GM12865 (cell line): ENCODE data around the gene MFAP2.

Experiments used
- DNase-seq: peaks from one replicate; pipeline ENCODE4 v3.0.0; 2010; ENCODE audit warnings: low read depth
- H3K4me3 ChIP-seq: 2 replicates; pipeline ENCODE4 v1.5.1; 2011; ENCODE audit warnings: mild to moderate bottlenecking, low read depth, low read length, control low read depth
- TF ChIP-seq, protein P1 (sequence below): IDR thresholded peaks from 2 replicates; pipeline ENCODE4 v1.5.1; 2011; ENCODE audit warnings: low read length, control low read depth, low read depth, inconsistent platforms; ENCODE audit not compliant: insufficient read depth; ENCODE audit errors: missing control alignments

MFAP2 gene

GRCh38 chr1:17007121-17007520, 26.7 kb upstream of the MFAP2 start:
- no peak overlapping the region for H3K4me3 ChIP-seq
- no peak for DNase-seq
- TF ChIP-seq, protein P1, sequence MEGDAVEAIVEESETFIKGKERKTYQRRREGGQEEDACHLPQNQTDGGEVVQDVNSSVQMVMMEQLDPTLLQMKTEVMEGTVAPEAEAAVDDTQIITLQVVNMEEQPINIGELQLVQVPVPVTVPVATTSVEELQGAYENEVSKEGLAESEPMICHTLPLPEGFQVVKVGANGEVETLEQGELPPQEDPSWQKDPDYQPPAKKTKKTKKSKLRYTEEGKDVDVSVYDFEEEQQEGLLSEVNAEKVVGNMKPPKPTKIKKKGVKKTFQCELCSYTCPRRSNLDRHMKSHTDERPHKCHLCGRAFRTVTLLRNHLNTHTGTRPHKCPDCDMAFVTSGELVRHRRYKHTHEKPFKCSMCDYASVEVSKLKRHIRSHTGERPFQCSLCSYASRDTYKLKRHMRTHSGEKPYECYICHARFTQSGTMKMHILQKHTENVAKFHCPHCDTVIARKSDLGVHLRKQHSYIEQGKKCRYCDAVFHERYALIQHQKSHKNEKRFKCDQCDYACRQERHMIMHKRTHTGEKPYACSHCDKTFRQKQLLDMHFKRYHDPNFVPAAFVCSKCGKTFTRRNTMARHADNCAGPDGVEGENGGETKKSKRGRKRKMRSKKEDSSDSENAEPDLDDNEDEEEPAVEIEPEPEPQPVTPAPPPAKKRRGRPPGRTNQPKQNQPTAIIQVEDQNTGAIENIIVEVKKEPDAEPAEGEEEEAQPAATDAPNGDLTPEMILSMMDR: no peak

GRCh38 chr1:17005365-17005740, 24.9 kb upstream of the MFAP2 start:
- DNase-seq: no peak
- TF ChIP-seq, protein P1: no peak
- H3K4me3 ChIP-seq: no peak overlapping the region

DNA sequence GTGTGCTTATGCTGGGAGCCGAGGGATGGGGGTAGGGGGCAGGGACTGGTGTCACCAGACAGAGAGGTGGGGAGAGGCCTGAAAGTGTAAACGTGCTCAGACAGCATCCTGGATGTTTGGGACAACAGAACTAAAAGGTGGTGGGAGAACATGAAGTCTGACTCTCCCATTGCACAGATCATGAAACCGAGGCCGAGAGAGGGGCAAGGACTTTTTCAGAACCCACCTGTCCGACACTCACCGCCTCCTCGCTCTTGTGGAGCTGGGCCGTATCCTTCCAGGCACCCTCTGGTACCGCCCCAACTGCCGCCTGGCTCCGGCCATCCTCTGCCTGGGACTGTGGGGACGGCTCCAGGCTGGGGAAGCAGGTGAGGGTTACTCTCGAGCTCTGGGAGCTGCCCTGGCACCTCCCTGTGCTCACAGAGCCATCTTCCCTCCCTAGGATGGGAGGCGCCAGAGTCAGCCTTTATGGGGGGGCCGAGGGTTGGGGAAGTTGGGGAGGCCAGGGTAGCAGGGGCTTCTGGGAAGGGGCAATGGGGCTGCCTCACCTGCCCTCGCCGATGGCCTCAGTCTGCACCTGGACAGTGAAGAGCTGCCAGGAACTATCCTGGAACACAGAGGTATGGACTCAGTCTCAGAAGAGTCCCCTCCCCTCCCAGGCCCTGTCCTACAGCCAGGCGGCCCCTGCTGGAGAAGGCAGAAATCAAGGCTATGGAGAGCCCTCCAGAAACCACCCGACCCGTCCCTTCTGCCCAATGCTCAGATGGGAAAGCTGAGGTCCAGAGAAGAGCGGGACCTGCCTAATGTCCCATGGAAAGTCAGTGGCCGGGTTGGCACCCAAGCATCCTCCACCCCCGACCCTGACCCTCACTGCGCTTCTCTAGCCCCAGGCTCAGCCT, 24.3 kb upstream of the MFAP2 start:
- TF ChIP-seq, protein P1: no peak
- no peak overlapping the region for H3K4me3 ChIP-seq
- DNase-seq: no peak

DNA sequence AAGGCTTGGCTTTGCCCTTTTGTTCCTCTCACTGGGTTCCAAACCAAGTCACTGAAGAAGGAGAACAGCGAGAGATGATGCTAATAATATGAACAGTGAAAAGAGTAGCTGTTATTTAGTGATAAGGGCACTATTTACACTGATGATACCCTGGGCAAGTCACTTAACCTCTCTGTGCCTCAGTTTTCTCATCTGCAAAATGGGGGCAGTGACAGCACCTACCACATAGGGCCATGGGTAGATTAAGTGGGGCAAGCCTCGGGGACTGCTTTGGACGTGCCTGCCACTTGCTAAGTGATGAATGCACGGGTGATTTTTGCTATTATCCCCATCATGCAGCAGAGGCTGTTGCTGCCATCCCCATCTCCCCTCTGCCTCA, 22.1 kb upstream of the MFAP2 start:
- H3K4me3 ChIP-seq: no peak overlapping the region
- TF ChIP-seq, protein P1: no peak
- no peak for DNase-seq

GRCh38 chr1:17001760-17002523, 21.5 kb upstream of the MFAP2 start:
- H3K4me3 ChIP-seq: no peak overlapping the region
- TF ChIP-seq, protein P1: no peak
- DNase-seq: no peak

DNA sequence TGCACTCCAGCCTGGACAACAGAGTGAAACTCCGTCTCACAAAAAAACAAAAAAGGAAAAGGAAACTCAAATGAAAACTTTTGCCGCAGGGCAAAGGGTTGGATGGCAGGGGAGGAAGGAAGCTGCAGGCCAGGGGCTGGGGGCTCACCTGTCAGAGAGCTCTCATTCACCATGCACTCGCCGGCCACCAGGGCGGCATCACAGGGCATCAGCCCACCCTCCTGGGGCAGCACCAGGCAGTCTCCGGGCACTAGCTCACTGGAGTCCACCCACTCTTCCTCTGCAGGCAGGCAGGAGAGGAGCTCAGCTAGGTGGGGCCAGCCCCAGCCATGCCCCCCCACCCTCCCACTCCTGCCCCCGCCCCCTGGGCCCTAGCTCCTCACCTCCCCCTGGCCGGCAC, 19.4 kb upstream of the MFAP2 start:
- no peak overlapping the region for H3K4me3 ChIP-seq
- TF ChIP-seq, protein P1: no peak
- DNase-seq: no peak
